PC-9 (cell line): Measurements from ENCODE around the gene MPDU1. TPM values are rescaled to one million over a fixed set of nuclear protein-coding genes. Genes with fewer than 3 reads are reported as not detected.
A peak's percentile ranks its signal among the peaks of the same experiment; 100 is the strongest.

Experiments used
- BruUV-seq: library from RNA; stranded (reverse); fragments of 400-500 nt; replicated peaks from 2 replicates; lab custom pipeline; 2021; lab: Mats Ljungman, UMichigan
- CTCF ChIA-PET: fragments of 300-600 bp; sonication (Branson Sonifier 250); formaldehyde crosslinking; loops from one replicate; lab custom pipeline; 2022; ENCODE audit warnings: antibody characterized with exemption; lab: Charles Lee
- POLR2A ChIA-PET: fragments of 300-600 bp; sonication (Branson Sonifier 250); formaldehyde crosslinking; loops from one replicate; lab custom pipeline; 2022; ENCODE audit warnings: antibody characterized with exemption; ENCODE audit not compliant: unreplicated experiment; lab: Charles Lee
- DNase-seq, 2 experiments: peaks; one replicate each; pipeline versions ENCODE4 v3.0.0 to v3.0.0-alpha.2; 2015 to 2022; ENCODE audit warnings: mixed read lengths in 1 of 2
- H2AFZ ChIP-seq: fragments of 200-600 bp; sonication (generic); 2 replicates; pipeline ENCODE4 v1.8.1; 2017; ENCODE audit warnings: antibody characterized with exemption
- H3F3A ChIP-seq: fragments of 200-600 bp; sonication (generic); 2 replicates; pipeline ENCODE4 v1.8.1; 2017; ENCODE audit warnings: antibody characterized with exemption, mild to moderate bottlenecking, low read depth; ENCODE audit not compliant: insufficient read depth
- H3K27ac ChIP-seq: fragments of 200-600 bp; sonication (generic); 2 replicates; pipeline ENCODE4 v1.6.1; 2016; ENCODE audit warnings: mixed run types
- H3K27me3 ChIP-seq: fragments of 200-600 bp; sonication (generic); 2 replicates; pipeline ENCODE4 v1.6.1; 2016; ENCODE audit warnings: low read depth, mixed run types; ENCODE audit not compliant: insufficient read depth
- H3K36me3 ChIP-seq: fragments of 200-600 bp; sonication (generic); 2 replicates; pipeline ENCODE4 v1.6.1; 2016; ENCODE audit warnings: low read depth, mixed run types
- H3K4me1 ChIP-seq: fragments of 200-600 bp; sonication (generic); replicated peaks from 2 replicates; pipeline ENCODE4 v1.6.1; 2016; ENCODE audit warnings: mixed run types; ENCODE audit not compliant: insufficient read depth
- H3K4me2 ChIP-seq: fragments of 200-600 bp; sonication (generic); 2 replicates; pipeline ENCODE4 v1.6.1; 2017; ENCODE audit warnings: mixed run types
- H3K4me3 ChIP-seq: fragments of 200-600 bp; sonication (generic); 2 replicates; pipeline ENCODE4 v1.6.1; 2016; ENCODE audit warnings: mixed run types
- H3K79me2 ChIP-seq: fragments of 200-600 bp; sonication (generic); 2 replicates; pipeline ENCODE4 v1.6.1; 2017; ENCODE audit warnings: low read depth, mixed run types
- H3K9me2 ChIP-seq: fragments of 200-600 bp; sonication (generic); 2 replicates; pipeline ENCODE4 v1.8.1; 2017; ENCODE audit warnings: mild to moderate bottlenecking; ENCODE audit not compliant: insufficient read depth
- H3K9me3 ChIP-seq: fragments of 200-600 bp; sonication (generic); 2 replicates; pipeline ENCODE4 v1.8.1; 2016; ENCODE audit warnings: low read depth; ENCODE audit not compliant: insufficient read depth
- H4K20me1 ChIP-seq: fragments of 200-600 bp; sonication (generic); 2 replicates; pipeline ENCODE4 v1.8.1; 2017; ENCODE audit not compliant: insufficient read depth
- EZH2 ChIP-seq: fragments of 200-600 bp; sonication (generic); IDR thresholded peaks from 2 replicates; pipeline ENCODE4 v1.8.0; 2017; ENCODE audit warnings: antibody characterized with exemption, low read depth
- intact Hi-C: fragments of 100-400 bp; cut with micrococcal nuclease; formaldehyde crosslinking; loops from one replicate; pipeline ENCODE4 v1.10.0; 2022; ENCODE audit not compliant: unreplicated experiment
- total RNA-seq: library from RNA; stranded (reverse); gene quantifications from 2 replicates; pipeline ENCODE4 v1.2.3, GENCODE V29; 2021
- TF ChIP-seq, protein P1 (sequence below): fragments of 200-600 bp; sonication (generic); conservative IDR thresholded peaks from 2 replicates; pipeline ENCODE4 v1.6.1; 2017; ENCODE audit warnings: mixed run types, antibody characterized with exemption, mild to moderate bottlenecking, moderate library complexity

The MPDU1 gene
- total RNA-seq, 1 experiment from 2014 or later, result 44.2 TPM

DNA sequence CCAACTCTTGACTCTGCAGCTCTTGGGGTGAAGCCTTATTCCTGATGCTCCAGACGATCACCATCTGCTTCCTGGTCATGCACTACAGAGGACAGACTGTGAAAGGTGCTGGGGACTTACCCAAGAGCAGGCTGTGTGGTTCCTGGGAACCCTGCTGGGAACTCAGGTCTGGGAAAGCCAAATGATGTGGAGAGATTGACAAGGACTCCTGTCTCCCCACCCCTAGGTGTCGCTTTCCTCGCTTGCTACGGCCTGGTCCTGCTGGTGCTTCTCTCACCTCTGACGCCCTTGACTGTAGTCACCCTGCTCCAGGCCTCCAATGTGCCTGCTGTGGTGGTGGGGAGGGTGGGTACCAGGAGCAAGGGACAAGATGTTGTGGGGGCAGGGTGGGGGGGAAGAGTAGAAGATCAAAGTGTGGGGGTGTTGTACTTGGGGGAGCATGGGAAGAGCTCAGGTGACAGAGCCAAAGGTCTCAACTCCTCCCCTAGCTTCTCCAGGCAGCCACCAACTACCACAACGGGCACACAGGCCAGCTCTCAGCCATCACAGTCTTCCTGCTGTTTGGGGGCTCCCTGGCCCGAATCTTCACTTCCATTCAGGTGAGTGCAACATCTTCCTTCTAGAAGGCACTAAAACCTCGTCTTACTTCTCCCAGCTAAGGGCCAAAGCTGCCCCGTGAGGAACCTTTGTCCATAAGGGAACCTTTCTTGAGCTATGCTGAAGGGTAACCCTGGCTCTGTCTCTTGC, 3.2 kb downstream of the MPDU1 start:
- H4K20me1 ChIP-seq, result no peaks in the 10 kb centered on the region; the same call in 1 of the 2 replicates
- no peak for TF ChIP-seq EZH2
- TF ChIP-seq, protein P1, sequence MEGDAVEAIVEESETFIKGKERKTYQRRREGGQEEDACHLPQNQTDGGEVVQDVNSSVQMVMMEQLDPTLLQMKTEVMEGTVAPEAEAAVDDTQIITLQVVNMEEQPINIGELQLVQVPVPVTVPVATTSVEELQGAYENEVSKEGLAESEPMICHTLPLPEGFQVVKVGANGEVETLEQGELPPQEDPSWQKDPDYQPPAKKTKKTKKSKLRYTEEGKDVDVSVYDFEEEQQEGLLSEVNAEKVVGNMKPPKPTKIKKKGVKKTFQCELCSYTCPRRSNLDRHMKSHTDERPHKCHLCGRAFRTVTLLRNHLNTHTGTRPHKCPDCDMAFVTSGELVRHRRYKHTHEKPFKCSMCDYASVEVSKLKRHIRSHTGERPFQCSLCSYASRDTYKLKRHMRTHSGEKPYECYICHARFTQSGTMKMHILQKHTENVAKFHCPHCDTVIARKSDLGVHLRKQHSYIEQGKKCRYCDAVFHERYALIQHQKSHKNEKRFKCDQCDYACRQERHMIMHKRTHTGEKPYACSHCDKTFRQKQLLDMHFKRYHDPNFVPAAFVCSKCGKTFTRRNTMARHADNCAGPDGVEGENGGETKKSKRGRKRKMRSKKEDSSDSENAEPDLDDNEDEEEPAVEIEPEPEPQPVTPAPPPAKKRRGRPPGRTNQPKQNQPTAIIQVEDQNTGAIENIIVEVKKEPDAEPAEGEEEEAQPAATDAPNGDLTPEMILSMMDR, result peak; percentile 63
- H3F3A ChIP-seq, result peaks cover 44% of the 10 kb centered on the region
- peak; percentile 63 to 74 for DNase-seq
- H3K9me3 ChIP-seq, result no peaks in the 10 kb centered on the region
- BruUV-seq, result no TSS peak
- H3K4me2 ChIP-seq, result peak overlapping the region; percentile 91
- intact Hi-C loops, result loop anchor here (2.0 to 10.0 kb wide), 4 partner anchors 14 to 542 kb away; partner anchors contain the start of genes CHD3, CYB5D1, NAA38 and SLC16A11
- H3K79me2 ChIP-seq, result peaks cover 43% of the 10 kb centered on the region
- H3K9me2 ChIP-seq, result no peaks in the 10 kb centered on the region
- H3K36me3 ChIP-seq, result no peaks in the 10 kb centered on the region
- no peak overlapping the region for H2AFZ ChIP-seq
- peak overlapping the region; percentile 83; the same call in 1 of the 2 replicates for H3K4me3 ChIP-seq
- H3K4me1 ChIP-seq, result peaks cover 43% of the 10 kb centered on the region
- ChIA-PET POLR2A (interaction anchor here (0.6 kb wide), 3 partner anchors 99 to 153 kb away, joined by 3 to 7 read pairs (median 3); partner anchors contain the start of gene ZBTB4), CTCF (interaction anchor here (0.5 to 0.9 kb wide), 5 partner anchors 18 to 130 kb away, joined by 3 to 6 read pairs (median 4); no protein-coding TSS in a partner anchor)
- H3K27ac ChIP-seq, result no peak overlapping the region
- no peaks in the 10 kb centered on the region for H3K27me3 ChIP-seq

DNA sequence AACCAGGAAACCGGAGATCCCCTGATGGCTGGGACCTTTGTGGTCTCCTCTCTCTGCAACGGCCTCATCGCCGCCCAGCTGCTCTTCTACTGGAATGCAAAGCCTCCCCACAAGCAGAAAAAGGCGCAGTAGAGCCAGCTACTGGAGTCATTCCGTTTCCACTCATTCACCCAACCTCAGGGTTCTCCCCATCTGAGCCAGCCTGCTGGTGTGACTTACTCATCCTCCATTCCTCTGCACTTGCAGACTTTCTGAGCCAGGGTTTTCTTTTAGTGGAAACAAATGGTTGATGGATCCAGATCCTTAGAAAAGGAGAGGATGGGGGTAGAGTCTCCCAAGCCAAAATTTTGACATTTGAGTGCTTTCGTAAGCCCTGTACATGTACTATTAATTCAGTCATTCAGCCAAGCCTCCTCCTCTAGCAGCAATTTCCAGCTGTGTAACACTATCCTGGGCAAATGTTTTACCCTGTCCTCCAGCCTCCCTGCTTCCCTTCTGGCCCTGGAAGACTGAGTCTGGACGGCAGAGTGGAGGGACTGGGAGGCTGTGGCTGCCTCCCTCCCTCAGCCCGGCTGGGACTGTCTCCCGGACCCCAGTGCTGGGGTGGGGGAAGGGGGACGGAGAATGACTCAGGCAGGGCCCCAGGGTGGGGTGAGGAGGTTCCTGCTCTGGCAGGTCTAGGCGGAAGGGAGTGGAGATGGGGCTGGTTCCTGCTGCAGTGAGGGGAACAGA, 3.9 kb downstream of the MPDU1 start:
- POLR2A ChIA-PET, result interaction anchor here (0.6 kb wide), 1 partner anchor 154 kb away, joined by 3 read pairs; no protein-coding TSS in a partner anchor
- H4K20me1 ChIP-seq, result no peaks in the 10 kb centered on the region; the same call in 1 of the 2 replicates
- H3K36me3 ChIP-seq, result no peaks in the 10 kb centered on the region
- H2AFZ ChIP-seq, result no peak overlapping the region
- CTCF ChIA-PET, result interaction anchor here (0.6 to 0.9 kb wide), 4 partner anchors 27 to 129 kb away, joined by 3 to 4 read pairs (median 4); no protein-coding TSS in a partner anchor
- H3K4me1 ChIP-seq, result peaks cover 46% of the 10 kb centered on the region
- intact Hi-C loops, result loop anchor here (1.0 to 10.0 kb wide), 5 partner anchors 15 to 543 kb away; partner anchors contain the start of genes CHD3, CYB5D1, DNAH2 and NAA38
- H3F3A ChIP-seq, result peaks cover 48% of the 10 kb centered on the region
- peak overlapping the region; percentile 91 for H3K4me2 ChIP-seq
- peaks cover 43% of the 10 kb centered on the region for H3K79me2 ChIP-seq
- H3K4me3 ChIP-seq, result peak overlapping the region; percentile 83; the same call in 1 of the 2 replicates
- no peaks in the 10 kb centered on the region for H3K27me3 ChIP-seq
- no peaks in the 10 kb centered on the region for H3K9me3 ChIP-seq
- TF ChIP-seq, protein P1, result no peak
- no peak for TF ChIP-seq EZH2
- H3K27ac ChIP-seq, result peak overlapping the region; percentile 97
- peak; percentile 45 to 71 for DNase-seq
- no TSS peak for BruUV-seq
- H3K9me2 ChIP-seq, result no peaks in the 10 kb centered on the region
